Femur (tissue), 1 donor: Measurements from ENCODE around the gene TRIM39.
"Not testable (repeated sequence)": the region's sequence is repeated elsewhere in the genome, so short reads cannot be mapped to it uniquely, and the experiment has no call there.

Source experiments
- DNase-seq: peaks from one replicate; pipeline ENCODE4 v3.0.0-alpha.2; 2017

TRIM39 gene

GRCh38 chr6:30369280-30369679 is 42.6 kb downstream of the TRIM39 start:
- DNase-seq, result not testable (repeated sequence)

GRCh38 chr6:30378290-30378937 is 51.7 kb downstream of the TRIM39 start:
- DNase-seq, result no peak

- DNase-seq, result no peak
Observed at GRCh38 chr6:30380464-30380863, 53.7 kb downstream of the TRIM39 start.

GRCh38 chr6:30386166-30386565 is 59.4 kb downstream of the TRIM39 start:
- DNase-seq, result no peak

- no peak for DNase-seq
Observed at GRCh38 chr6:30391240-30391639, 64.5 kb downstream of the TRIM39 start.
